GM03348 (cell line): ENCODE data around the gene SPATA31E1.
"Not testable (repeated sequence)": the region's sequence is repeated elsewhere in the genome, so short reads cannot be mapped to it uniquely, and the experiment has no call there.

Experiments
- DNase-seq: peaks from one replicate; pipeline ENCODE4 v3.0.0; 2012; ENCODE audit warnings: low spot score

SPATA31E1 gene

GRCh38 chr9:87934444-87934843 lies 51.8 kb downstream of the SPATA31E1 start:
- not testable (repeated sequence) for DNase-seq

GRCh38 chr9:87937352-87937751 lies 54.7 kb downstream of the SPATA31E1 start:
- not testable (repeated sequence) for DNase-seq

GRCh38 chr9:87937918-87938317 lies 55.2 kb downstream of the SPATA31E1 start:
- not testable (repeated sequence) for DNase-seq

- DNase-seq: not testable (repeated sequence)
Observed at GRCh38 chr9:87938336-87938735, 55.7 kb downstream of the SPATA31E1 start.
